MM.1S (cell line): ENCODE measurements around the gene TPM2.

Experiments
- CTCF ChIP-seq: fragments of 300-600 bp; sonication (generic); IDR thresholded peaks from 2 replicates; pipeline ENCODE4 v1.5.1; 2016; ENCODE audit warnings: antibody characterized with exemption, low read length, mixed read lengths
- EZH2phosphoT487 ChIP-seq: fragments of 300-600 bp; sonication (generic); IDR thresholded peaks from 2 replicates; pipeline ENCODE4 v1.6.1; 2018; ENCODE audit warnings: antibody characterized with exemption, low read length

- TF ChIP-seq CTCF (no peak), EZH2phosphoT487 (no peak)
Measured at GRCh38 chr9:35656831-35657545, 32.7 kb downstream of the TPM2 start.
